HepG2 (cell line): Measurements from ENCODE around the gene DUSP22. TPM values are rescaled to one million over a fixed set of nuclear protein-coding genes. Genes with fewer than 3 reads are reported as not detected.

Source experiments
- ATAC-seq: fragments of 200-7000 bp; cut with Tn5 transposase; 3 replicates; pipeline ENCODE4 v1.9.1; 2020; ENCODE audit warnings: mild to moderate bottlenecking, moderate library complexity
- BruUV-seq: library from RNA; stranded (reverse); fragments of 400-500 nt; replicated peaks from 2 replicates; lab custom pipeline; 2021; lab: Mats Ljungman, UMichigan
- CTCF ChIA-PET: fragments of 300-600 bp; formaldehyde crosslinking; extraction: SDS; loops from one replicate; lab custom pipeline; 2021; ENCODE audit warnings: low total read pairs, inconsistent platforms, low intra/inter-chr PET ratio; lab: Yijun Ruan, JAX
- POLR2A ChIA-PET: fragments of 350-600 bp; sonication (Branson Sonifier 250); formaldehyde crosslinking; loops from one replicate; lab custom pipeline; 2020; ENCODE audit warnings: antibody characterized with exemption, inconsistent platforms; lab: Yijun Ruan, JAX
- DNase-seq: peaks from one replicate; pipeline ENCODE4 v3.0.0-alpha.2; 2015; ENCODE audit warnings: low spot score
- FAIRE-seq: peaks from 3 replicates; lab custom pipeline; 2011; peaks lifted over from hg19 to GRCh38; lab: Jason Lieb, UNC
- H2AFZ ChIP-seq: one replicate; pipeline ENCODE4 v1.6.1; 2011; ENCODE audit warnings: low read length, inconsistent platforms
- H3K27ac ChIP-seq: fragments of 300-600 bp; 3 replicates; pipeline ENCODE4 v1.8.0; 2011; ENCODE audit warnings: mixed run types, mild to moderate bottlenecking, mixed read lengths, low read length, inconsistent platforms; ENCODE audit not compliant: insufficient read depth; ENCODE audit errors: extremely low read length
- H3K27me3 ChIP-seq, 2 experiments: fragments of 200-600 bp in 1 of 2; 2 replicates in 1 of 2; 3 replicates in 1 of 2; pipeline versions ENCODE4 v1.6.0 to v1.8.0; 2011; ENCODE audit warnings: low read length in 2 of 2, mild to moderate bottlenecking in 2 of 2, moderate library complexity in 2 of 2, inconsistent platforms in 1 of 2; ENCODE audit not compliant: insufficient read depth in 2 of 2, control insufficient read depth in 1 of 2
- H3K36me3 ChIP-seq, 2 experiments: fragments of 200-600 bp in 1 of 2; replicated peaks in 1 of 2; 2 replicates in 1 of 2; 3 replicates in 1 of 2; pipeline versions ENCODE4 v1.5.1 to v1.8.0; 2011; ENCODE audit warnings: low read length in 2 of 2, inconsistent platforms in 1 of 2; ENCODE audit not compliant: insufficient read depth in 2 of 2, control insufficient read depth in 1 of 2
- H3K4me1 ChIP-seq: 2 replicates; pipeline ENCODE4 v1.5.1; 2012; ENCODE audit warnings: low read length, inconsistent platforms; ENCODE audit not compliant: insufficient read depth
- H3K4me2 ChIP-seq: 2 replicates; pipeline ENCODE4 v1.6.0; 2011; ENCODE audit warnings: low read depth, low read length, inconsistent platforms
- H3K4me3 ChIP-seq, 3 experiments: fragments of 200-600 bp in 1 of 3; sonication (generic), shearing (Covaris generic) in 1 of 3; replicated peaks in 1 of 3; 2 replicates each; pipeline ENCODE4 v1.5.1; 2011 to 2016; ENCODE audit warnings: low read length in 3 of 3, inconsistent platforms in 2 of 3, low read depth in 2 of 3, mild to moderate bottlenecking in 2 of 3, control low read depth in 1 of 3, mixed read lengths in 1 of 3; ENCODE audit not compliant: insufficient read depth in 1 of 3
- H3K79me2 ChIP-seq: one replicate; pipeline ENCODE4 v1.6.1; 2011; ENCODE audit warnings: low read length, inconsistent platforms; ENCODE audit not compliant: insufficient read depth
- H3K9ac ChIP-seq: 2 replicates; pipeline ENCODE4 v1.6.0; 2011; ENCODE audit warnings: mild to moderate bottlenecking, low read depth, low read length, inconsistent platforms; ENCODE audit not compliant: insufficient read depth
- H3K9me3 ChIP-seq: 2 replicates; pipeline ENCODE4 v1.5.1; 2012; ENCODE audit warnings: mild to moderate bottlenecking, low read length
- H4K20me1 ChIP-seq: 2 replicates; pipeline ENCODE4 v1.6.0; 2011; ENCODE audit warnings: inconsistent platforms, mild to moderate bottlenecking, low read length, moderate library complexity; ENCODE audit not compliant: insufficient read depth
- ATF7-NPFF ChIP-seq: sonication (generic); formaldehyde crosslinking; IDR thresholded peaks from 2 replicates; pipeline ENCODE4 v1.8.1; 2023; ENCODE audit warnings: mild to moderate bottlenecking, low read depth, missing genetic modification reagents, moderate library complexity
- ERF ChIP-seq: IDR thresholded peaks from 2 replicates; pipeline ENCODE4 v1.6.1; 2018; ENCODE audit warnings: missing biosample characterization, missing genetic modification reagents
- FOSL2 ChIP-seq: sonication (generic); formaldehyde crosslinking; IDR thresholded peaks from 2 replicates; pipeline ENCODE4 v1.4.0; 2020; ENCODE audit warnings: missing genetic modification reagents
- GATAD2A ChIP-seq: IDR thresholded peaks from 2 replicates; pipeline ENCODE4 v1.6.1; 2016
- HOXA3 ChIP-seq: sonication (generic); formaldehyde crosslinking; IDR thresholded peaks from 2 replicates; pipeline ENCODE4 v1.5.0; 2020; ENCODE audit warnings: missing genetic modification reagents
- JUNB ChIP-seq: sonication (generic); formaldehyde crosslinking; IDR thresholded peaks from 2 replicates; pipeline ENCODE4 v1.8.0; 2022; ENCODE audit warnings: missing genetic modification reagents, mild to moderate bottlenecking, borderline replicate concordance
- KAT8 ChIP-seq: IDR thresholded peaks from 2 replicates; pipeline ENCODE4 v1.6.1; 2016; ENCODE audit warnings: missing genetic modification reagents, missing compliant biosample characterization
- KLF12 ChIP-seq: sonication (generic); formaldehyde crosslinking; IDR thresholded peaks from 2 replicates; pipeline ENCODE4 v1.4.0; 2020; ENCODE audit warnings: missing genetic modification reagents, borderline replicate concordance
- MAFF ChIP-seq: IDR thresholded peaks from 2 replicates; pipeline ENCODE4 v1.6.1; 2011; ENCODE audit warnings: low read depth, low read length, improper control_type of control experiment
- NFE2 ChIP-seq: sonication (generic); formaldehyde crosslinking; IDR thresholded peaks from 2 replicates; pipeline ENCODE4 v1.4.0; 2020; ENCODE audit warnings: missing genetic modification reagents
- NFE2L2 ChIP-seq: fragments of 150-350 bp; IDR thresholded peaks from 2 replicates; pipeline ENCODE4 v1.6.1; 2014; ENCODE audit warnings: low read length
- NR3C1 ChIP-seq: sonication (generic); formaldehyde crosslinking; IDR thresholded peaks from 2 replicates; pipeline ENCODE4 v1.4.0; 2020; ENCODE audit warnings: missing genetic modification reagents
- SKIL ChIP-seq: sonication (generic); formaldehyde crosslinking; IDR thresholded peaks from 2 replicates; pipeline ENCODE4 v1.8.0; 2022; ENCODE audit warnings: missing genetic modification reagents, mild to moderate bottlenecking, moderate library complexity, borderline replicate concordance
- XRCC5 ChIP-seq: fragments of 200-400 bp; formaldehyde crosslinking; optimal IDR thresholded peaks from 2 replicates; pipeline ENCODE3; 2017; ENCODE audit warnings: mild to moderate bottlenecking, low read length
- ZBTB20 ChIP-seq: sonication (generic); formaldehyde crosslinking; IDR thresholded peaks from 2 replicates; pipeline ENCODE4 v1.8.1; 2023; ENCODE audit warnings: missing genetic modification reagents, low read depth, mild to moderate bottlenecking, borderline replicate concordance
- ZEB1 ChIP-seq: IDR thresholded peaks from 2 replicates; pipeline ENCODE4 v1.6.1; 2012; ENCODE audit warnings: mild to moderate bottlenecking, low read depth, inconsistent platforms; ENCODE audit not compliant: insufficient replicate concordance
- ZFP90 ChIP-seq: sonication (generic); formaldehyde crosslinking; IDR thresholded peaks from 2 replicates; pipeline ENCODE4 v1.8.0; 2022; ENCODE audit warnings: missing genetic modification reagents, mild to moderate bottlenecking, inconsistent platforms, borderline replicate concordance
- ZNF101 ChIP-seq: sonication (generic); formaldehyde crosslinking; IDR thresholded peaks from 2 replicates; pipeline ENCODE4 v1.4.0; 2020; ENCODE audit warnings: mild to moderate bottlenecking, low read depth, missing genetic modification reagents, borderline replicate concordance
- ZNF280B ChIP-seq: sonication (generic); formaldehyde crosslinking; IDR thresholded peaks from 2 replicates; pipeline ENCODE4 v1.5.0; 2020; ENCODE audit warnings: missing genetic modification reagents, mild to moderate bottlenecking, borderline replicate concordance
- ZNF710 ChIP-seq: sonication (generic); formaldehyde crosslinking; IDR thresholded peaks from 2 replicates; pipeline ENCODE4 v1.5.0; 2020; ENCODE audit warnings: mild to moderate bottlenecking, missing genetic modification reagents, borderline replicate concordance
- WGBS: methylation state at CpG from one replicate; pipeline ENCODE4 v1.1.6; 2017; ENCODE audit warnings: low lambda C conversion rate; 5-methylcytosine and 5-hydroxymethylcytosine counted together
- in situ Hi-C: cut with HindIII; loops from 2 replicates; pipeline ENCODE4 v1.10.0; 2017; ENCODE audit warnings: low pct_unique_long_range_greater_than_20kb; ENCODE audit not compliant: extremely low pct_ligation_motif_present
- intact Hi-C: fragments of 100-400 bp; cut with micrococcal nuclease; formaldehyde crosslinking; loops from one replicate; pipeline ENCODE4 v1.10.0; 2022; ENCODE audit not compliant: unreplicated experiment
- polyA plus RNA-seq, 8 experiments: library from polyadenylated mRNA; depleted of rRNA in 3 of 8; stranded (reverse) in 7 of 8; unstranded in 1 of 8; fragments of >200 nt; fragmentation: Illumina TruSeq in 4 of 8; extraction: Trizol in 4 of 8; gene quantifications; 2 replicates each; pipeline versions ENCODE4 v1.2.1 to v1.2.3, GENCODE V29; 2011 to 2016; ENCODE audit warnings: low read depth in 4 of 8, missing spikeins in 1 of 8, mixed read lengths in 1 of 8; ENCODE audit not compliant: insufficient read depth in 1 of 8
- total RNA-seq, 5 experiments: library from RNA; depleted of rRNA; stranded (reverse); fragments of >200 nt; fragmentation: Illumina TruSeq; extraction: Trizol; gene quantifications; 2 replicates each; pipeline ENCODE4 v1.2.3, GENCODE V29; 2016; ENCODE audit warnings: low read depth in 1 of 5

The DUSP22 gene
- total and polyA plus RNA-seq, 2 of the 13 experiments (the other 11 are each of a cell fraction or from before 2014, with no cell fraction given) = 20.2 to 32.8 TPM

- WGBS = 54% methylated on average over 10 of the region's 10 CpGs
Measured at GRCh38 chr6:337805-338368, 45.6 kb downstream of the DUSP22 start.

More at GRCh38 chr6:337805-338368, 45.6 kb downstream of the DUSP22 start:
- no peaks in the 10 kb centered on the region; a peak in 1 of 5 replicates for H3K27me3 ChIP-seq
- no peaks in the 10 kb centered on the region for H3K79me2 ChIP-seq
- H3K9ac ChIP-seq = no peak overlapping the region
- TF ChIP-seq ZNF710 (CRISPR knock-in tag) (no peak), ZNF280B (CRISPR knock-in tag) (no peak), SKIL (CRISPR knock-in tag) (no peak), HOXA3 (CRISPR knock-in tag) (no peak), ZEB1 (no peak), ZNF101 (CRISPR knock-in tag) (no peak), NR3C1 (CRISPR knock-in tag) (no peak), FOSL2 (CRISPR knock-in tag) (0 out of 2 replicates have a peak, but pooled peaks have one; percentile 6), NFE2 (0 out of 2 replicates have a peak, but pooled peaks have one; percentile 15), ERF (CRISPR knock-in tag) (no peak), KLF12 (CRISPR knock-in tag) (no peak), KAT8 (CRISPR knock-in tag) (no peak), MAFF (peak; percentile 46), ATF7-NPFF (no peak), XRCC5 (peak; percentile 21), ZFP90 (CRISPR knock-in tag) (no peak), NFE2L2 (peak; percentile 67; the same call in 1 of the 2 replicates), ZBTB20 (no peak), GATAD2A (CRISPR knock-in tag) (no peak), JUNB (CRISPR knock-in tag) (no peak)
- TF ChIP-seq, all 625 proteins: peak for 5
- H3K4me1 ChIP-seq = peaks cover 16% of the 10 kb centered on the region
- in situ Hi-C loops (no loop called here), intact Hi-C loops (no loop called here)
- H3K9me3 ChIP-seq = no peaks in the 10 kb centered on the region
- ChIA-PET POLR2A (interaction anchor here (1.7 kb wide), 1 partner anchor 117 kb away, joined by 5 read pairs; no protein-coding TSS in a partner anchor), CTCF (no interaction called here)
- no peak overlapping the region for H3K27ac ChIP-seq
- no peak for ATAC-seq
- no peaks in the 10 kb centered on the region for H4K20me1 ChIP-seq
- no peak overlapping the region for H3K4me2 ChIP-seq
- H3K36me3 ChIP-seq = peaks cover 0 to 1% of the 10 kb centered on the region in 2 experiments; a peak in 1 of 5 replicates
- H2AFZ ChIP-seq = no peak overlapping the region
- no TSS peak for BruUV-seq
- no peak for DNase-seq
- H3K4me3 ChIP-seq = no peak overlapping the region
- FAIRE-seq = no peak
